ENCODE measurements around the gene AGAP4. TPM values are rescaled to one million over a fixed set of nuclear protein-coding genes. Genes with fewer than 3 reads are reported as not detected.
"Not testable (repeated sequence)": the region's sequence is repeated elsewhere in the genome, so short reads cannot be mapped to it uniquely, and the experiment has no call there.

AGAP4 gene
- total and polyA plus RNA-seq, 2 of the 8 experiments (the other 6 are each of a cell fraction or from before 2014, with no cell fraction given) = 13.5 to 13.9 TPM

- H3K4me3 ChIP-seq (ENCODE audit: extremely low read depth in 1 of 4, insufficient read depth in 2 of 4, low read depth in 3 of 4, low read length in 4 of 4); H3K23me2 ChIP-seq (ENCODE audit: low read depth, low read length); H3K4me2 ChIP-seq (ENCODE audit: insufficient read depth in 1 of 2, low read depth in 2 of 2, low read length in 2 of 2); DNase-seq (ENCODE audit: low read depth in 1 of 2, low spot score in 2 of 2); H4K20me1 ChIP-seq (replicated peaks in 1 of 2; ENCODE audit: control insufficient read depth in 1 of 2, insufficient read depth in 2 of 2, low read length in 2 of 2); H4K91ac ChIP-seq (replicated peaks; ENCODE audit: insufficient read length, low read length); H4K8ac ChIP-seq (ENCODE audit: extremely low read depth, insufficient read depth, low read length); POLR2A ChIA-PET (ENCODE audit: partially characterized antibody); H3K79me1 ChIP-seq (ENCODE audit: low read depth, low read length); H3K9me3 ChIP-seq (ENCODE audit: insufficient read depth in 2 of 2, low read depth in 1 of 2, low read length in 1 of 2); H3K18ac ChIP-seq (ENCODE audit: extremely low read depth, low read length); H3K23ac ChIP-seq (ENCODE audit: insufficient read length); H2BK5ac ChIP-seq (ENCODE audit: low read depth, low read length); H3K4ac ChIP-seq (replicated peaks; ENCODE audit: insufficient read length, low read depth, low read length); H3K79me2 ChIP-seq (ENCODE audit: control insufficient read depth in 1 of 2, insufficient read depth in 2 of 2, low read length in 2 of 2); H3K36me3 ChIP-seq (ENCODE audit: control insufficient read depth in 2 of 4, insufficient read depth in 4 of 4, low read length in 3 of 4); H2BK120ac ChIP-seq (replicated peaks; ENCODE audit: low read depth, low read length); FAIRE-seq; H3K4me1 ChIP-seq (replicated peaks in 1 of 4; ENCODE audit: control insufficient read depth in 3 of 4, insufficient read depth in 4 of 4, low read length in 3 of 4); H2AK5ac ChIP-seq (ENCODE audit: low read depth, low read length); H3K27ac ChIP-seq (ENCODE audit: low read depth, low read length); H3K9ac ChIP-seq (replicated peaks in 1 of 4; ENCODE audit: extremely low read depth in 1 of 4, low read depth in 3 of 4, low read length in 3 of 4); H2AFZ ChIP-seq (ENCODE audit: low read length); H2BK12ac ChIP-seq (ENCODE audit: low read depth, low read length); H4K5ac ChIP-seq (ENCODE audit: insufficient read length, low read depth, low read length); H3K27me3 ChIP-seq (replicated peaks in 1 of 4; ENCODE audit: control insufficient read depth in 3 of 4, extremely low read depth in 1 of 4, insufficient read depth in 3 of 4, low read length in 3 of 4); H3K14ac ChIP-seq (ENCODE audit: insufficient read length); H3K56ac ChIP-seq (replicated peaks; ENCODE audit: insufficient read length, low read depth, low read length); H2BK20ac ChIP-seq (ENCODE audit: low read length); CTCF ChIA-PET (ENCODE audit: partially characterized antibody); H2BK15ac ChIP-seq (ENCODE audit: low read length): not testable (repeated sequence)
- 82% methylated on average over 2 of the region's 2 CpGs; no CpG with 5 or more reads in 1 of the 2 experiments for WGBS, 2 experiments (ENCODE audit: extremely low coverage in 1 of 2, insufficient coverage in 1 of 2, insufficient read length in 1 of 2, insufficient replicate concordance in 2 of 2, low coverage in 1 of 2, low lambda C conversion rate in 2 of 2, missing lambda C conversion rate in 1 of 2)
Measured at GRCh38 chr10:45804996-45805395, 42.3 kb downstream of the AGAP4 start.

All from H1 (cell line).